VCaP (cell line): ENCODE results near the gene ZBTB46.

Source experiments
- H3K27ac ChIP-seq: fragments of 450-650 bp; 2 replicates; pipeline ENCODE4 v1.5.1; 2017
- CTCF ChIP-seq: fragments of 450-650 bp; conservative IDR thresholded peaks from 2 replicates; pipeline ENCODE4 v1.5.1; 2017; ENCODE audit warnings: mild to moderate bottlenecking, moderate library complexity

Gene ZBTB46

GRCh38 chr20:63697868-63698545 is 133.1 kb downstream of the ZBTB46 start:
- TF ChIP-seq CTCF = no peak
- H3K27ac ChIP-seq = no peak overlapping the region

GRCh38 chr20:63697357-63697867 is 133.7 kb downstream of the ZBTB46 start:
- peak overlapping the region; percentile 33; the same call in 1 of the 2 replicates for H3K27ac ChIP-seq
- no peak for TF ChIP-seq CTCF

GRCh38 chr20:63696628-63697356 is 134.3 kb downstream of the ZBTB46 start, which contains the start of gene TNFRSF6B:
TNFRSF6B (plus strand) TSS chr20:63696652; CDS start chr20:63696768, 116 bp downstream.
- no peak for TF ChIP-seq CTCF
- H3K27ac ChIP-seq = peak within 1 kb of the TSS; percentile 33

- H3K27ac ChIP-seq = peak overlapping the region; percentile 33
- TF ChIP-seq CTCF = no peak
These were observed 134.8 kb downstream of the ZBTB46 start for GRCh38 chr20:63696306-63696627.

GRCh38 chr20:63695424-63696305 is 135.4 kb downstream of the ZBTB46 start:
- no peak for TF ChIP-seq CTCF
- H3K27ac ChIP-seq = peak overlapping the region; percentile 33

GRCh38 chr20:63694584-63695423 is 136.3 kb downstream of the ZBTB46 start:
- no peak for TF ChIP-seq CTCF
- peak overlapping the region; percentile 33 for H3K27ac ChIP-seq
